HG02973 (cell line): ENCODE data around the gene IPO13.
A peak's percentile ranks its signal among the peaks of the same experiment; 100 is the strongest.

Source experiments
- ATAC-seq: cut with Tn5 transposase; IDR thresholded peaks from one replicate; pipeline ENCODE4 v1.9.1; 2021; ENCODE audit warnings: moderate library complexity; ENCODE audit not compliant: unreplicated experiment

Gene IPO13

GRCh38 chr1:43970911-43971310 is 24.2 kb downstream of the IPO13 start:
- no peak for ATAC-seq

- ATAC-seq: no peak
Observed at GRCh38 chr1:43971336-43971980, 24.7 kb downstream of the IPO13 start.

- ATAC-seq: no peak
Observed at GRCh38 chr1:43973981-43974442, 27.3 kb downstream of the IPO13 start.

GRCh38 chr1:43974443-43975248 is 27.9 kb downstream of the IPO13 start, which contains the start of gene ATP6V0B:
Gene ATP6V0B, plus strand, starts transcription at chr1:43974960. Its CDS starts 81 bp downstream, at chr1:43975041.
- peak; percentile 53 for ATAC-seq

GRCh38 chr1:43975249-43975961 is 28.7 kb downstream of the IPO13 start:
- ATAC-seq: peak; percentile 1

- ATAC-seq: no peak
Observed at GRCh38 chr1:43976045-43976444, 29.3 kb downstream of the IPO13 start.

- ATAC-seq: no peak
Observed at GRCh38 chr1:43976890-43977289, 30.1 kb downstream of the IPO13 start.

GRCh38 chr1:43977376-43978263 is 30.9 kb downstream of the IPO13 start:
- ATAC-seq: no peak

GRCh38 chr1:43978264-43978550 is 31.5 kb downstream of the IPO13 start:
- ATAC-seq: no peak

GRCh38 chr1:43978551-43979260 is 32.0 kb downstream of the IPO13 start, which contains the start of gene B4GALT2:
Gene B4GALT2, plus strand, starts transcription at chr1:43979210. Its CDS starts 1,951 bp downstream, at chr1:43981161.
- ATAC-seq: no peak

GRCh38 chr1:43979261-43979527 is 32.4 kb downstream of the IPO13 start:
- no peak for ATAC-seq

GRCh38 chr1:43979528-43980254 is 32.9 kb downstream of the IPO13 start:
- no peak for ATAC-seq

- ATAC-seq: no peak
Observed at GRCh38 chr1:43980255-43981134, 33.7 kb downstream of the IPO13 start.

GRCh38 chr1:43981135-43981491 is 34.4 kb downstream of the IPO13 start:
- no peak for ATAC-seq

- no peak for ATAC-seq
Observed at GRCh38 chr1:43981636-43982035, 34.9 kb downstream of the IPO13 start.

GRCh38 chr1:43982241-43982640 is 35.5 kb downstream of the IPO13 start:
- ATAC-seq: no peak

- ATAC-seq: no peak
Observed at GRCh38 chr1:43982808-43983207, 36.1 kb downstream of the IPO13 start.

GRCh38 chr1:43983253-43983899 is 36.6 kb downstream of the IPO13 start:
- no peak for ATAC-seq
